Peyer's patch (tissue), 4 donors: ENCODE results near the gene RPS24.

Source experiments
- CTCF ChIP-seq, 6 experiments: fragments of 450-650 bp in 4 of 6; fragments of 200-600 bp in 2 of 6; sonication (generic) in 1 of 6; IDR thresholded peaks; one replicate each; pipeline ENCODE4 v1.5.1; 2017 to 2019; ENCODE audit warnings: antibody characterized with exemption in 6 of 6, mild to moderate bottlenecking in 3 of 6, moderate library complexity in 1 of 6
- POLR2A ChIP-seq, 2 donors: fragments of 450-650 bp; IDR thresholded peaks; one replicate each; pipeline ENCODE4 v1.5.1; 2017; ENCODE audit warnings: antibody characterized with exemption in 2 of 2, mild to moderate bottlenecking in 2 of 2, moderate library complexity in 2 of 2

- no peak for TF ChIP-seq CTCF (IDR thresholded peaks at IDR 0.05)
- no peak for TF ChIP-seq POLR2A (IDR thresholded peaks at IDR 0.05)
These were observed 2.4 kb downstream of the RPS24 start for GRCh38 chr10:78035933-78036583.
